Stimulated activated CD8-positive, alpha-beta memory T cell treated with anti-CD3 and anti-CD28 coated beads, Interleukin-2, amount 100 ng/mL, for 48 hours (primary cell): ENCODE data around the gene TLR5.
A peak's percentile ranks its signal among the peaks of the same experiment; 100 is the strongest.
"Not testable (repeated sequence)": the region's sequence is repeated elsewhere in the genome, so short reads cannot be mapped to it uniquely, and the experiment has no call there.

Experiments
- DNase-seq, 2 donors: peaks; one replicate each; pipeline ENCODE4 v3.0.0-alpha.2; 2020; ENCODE audit warnings: low read depth in 2 of 2

Gene TLR5, protein sequence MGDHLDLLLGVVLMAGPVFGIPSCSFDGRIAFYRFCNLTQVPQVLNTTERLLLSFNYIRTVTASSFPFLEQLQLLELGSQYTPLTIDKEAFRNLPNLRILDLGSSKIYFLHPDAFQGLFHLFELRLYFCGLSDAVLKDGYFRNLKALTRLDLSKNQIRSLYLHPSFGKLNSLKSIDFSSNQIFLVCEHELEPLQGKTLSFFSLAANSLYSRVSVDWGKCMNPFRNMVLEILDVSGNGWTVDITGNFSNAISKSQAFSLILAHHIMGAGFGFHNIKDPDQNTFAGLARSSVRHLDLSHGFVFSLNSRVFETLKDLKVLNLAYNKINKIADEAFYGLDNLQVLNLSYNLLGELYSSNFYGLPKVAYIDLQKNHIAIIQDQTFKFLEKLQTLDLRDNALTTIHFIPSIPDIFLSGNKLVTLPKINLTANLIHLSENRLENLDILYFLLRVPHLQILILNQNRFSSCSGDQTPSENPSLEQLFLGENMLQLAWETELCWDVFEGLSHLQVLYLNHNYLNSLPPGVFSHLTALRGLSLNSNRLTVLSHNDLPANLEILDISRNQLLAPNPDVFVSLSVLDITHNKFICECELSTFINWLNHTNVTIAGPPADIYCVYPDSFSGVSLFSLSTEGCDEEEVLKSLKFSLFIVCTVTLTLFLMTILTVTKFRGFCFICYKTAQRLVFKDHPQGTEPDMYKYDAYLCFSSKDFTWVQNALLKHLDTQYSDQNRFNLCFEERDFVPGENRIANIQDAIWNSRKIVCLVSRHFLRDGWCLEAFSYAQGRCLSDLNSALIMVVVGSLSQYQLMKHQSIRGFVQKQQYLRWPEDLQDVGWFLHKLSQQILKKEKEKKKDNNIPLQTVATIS

DNA sequence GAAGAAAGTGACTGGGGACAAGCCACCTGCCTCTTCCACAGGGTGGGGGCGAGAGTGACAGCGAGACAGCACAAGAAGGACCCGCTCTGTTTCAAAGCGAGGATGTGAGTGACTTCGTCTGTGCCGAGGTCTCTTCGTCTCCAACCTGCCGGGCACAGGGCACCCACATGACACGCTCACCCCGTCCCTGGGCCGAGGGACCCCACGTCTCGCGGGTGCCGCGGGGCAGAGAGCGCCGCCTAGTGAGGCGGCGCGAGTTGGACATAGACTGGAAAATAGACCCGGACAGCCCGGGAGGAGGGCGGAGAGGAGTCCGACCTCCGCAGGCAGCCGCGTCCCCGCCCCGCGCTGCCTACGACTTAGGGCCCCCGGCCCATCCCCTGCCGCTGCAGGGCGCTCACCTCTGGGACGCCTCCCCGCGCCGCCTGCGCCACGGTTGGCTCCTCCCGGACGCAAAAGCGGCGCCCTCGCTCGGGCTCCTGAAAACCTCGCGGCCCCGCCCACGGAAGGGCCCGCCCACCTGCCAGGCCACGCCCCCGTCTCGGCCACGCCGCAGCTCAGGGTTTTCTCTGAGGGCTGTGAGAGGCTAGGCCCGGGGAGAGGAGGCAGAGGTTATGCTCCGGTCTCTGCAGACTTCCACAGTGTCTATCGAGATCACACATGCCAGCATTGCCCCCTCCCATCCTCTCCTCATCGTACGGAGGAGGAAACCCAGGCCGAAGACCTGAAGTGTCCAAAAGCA, at the start of gene TLR5:
Gene TLR5 (minus strand): TSS at position 454 of the 742 bp plus-strand sequence. CDS start 30,217 bp downstream, outside the sequence.
- peak; percentile 74 to 87 for DNase-seq

DNA sequence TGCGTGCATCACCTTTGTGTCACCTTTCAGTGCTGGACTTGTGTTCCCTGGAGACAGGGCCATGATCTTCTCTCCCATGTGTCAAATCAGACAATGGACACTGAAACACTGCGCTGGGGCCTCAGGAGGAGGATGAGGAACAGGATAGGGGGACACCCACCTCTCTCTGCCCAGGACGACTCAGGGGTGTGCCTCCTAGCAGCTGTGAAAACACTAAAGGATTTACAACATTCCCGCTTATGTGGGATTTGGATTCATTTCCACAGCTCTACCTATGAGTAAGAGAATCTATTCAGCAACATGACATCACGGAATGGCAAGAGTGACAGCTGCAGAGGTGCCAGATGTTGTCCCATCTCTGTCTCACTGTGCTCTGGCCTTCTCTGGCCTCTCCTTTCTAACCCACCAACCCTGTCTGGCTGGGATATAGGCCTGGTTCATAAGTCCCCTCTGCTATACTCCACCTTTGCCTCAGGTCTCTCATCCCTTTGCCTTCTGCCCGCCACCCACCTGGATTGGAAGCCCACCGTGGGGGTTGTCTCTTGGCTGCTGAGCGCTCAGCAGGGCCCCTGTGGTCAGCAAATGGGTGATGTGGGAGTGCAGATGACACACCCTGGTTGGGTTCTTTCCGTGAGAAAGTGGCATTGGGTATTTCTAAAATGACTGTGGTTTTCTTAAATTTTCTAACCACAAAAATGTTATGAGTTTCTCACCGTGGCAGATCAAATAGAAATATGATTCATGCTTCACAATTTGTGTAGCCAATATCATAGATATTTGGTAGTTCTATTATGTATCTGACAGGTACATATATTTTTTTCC, 47.1 kb upstream of the TLR5 start:
- DNase-seq: peak; percentile 50 to 55

DNA sequence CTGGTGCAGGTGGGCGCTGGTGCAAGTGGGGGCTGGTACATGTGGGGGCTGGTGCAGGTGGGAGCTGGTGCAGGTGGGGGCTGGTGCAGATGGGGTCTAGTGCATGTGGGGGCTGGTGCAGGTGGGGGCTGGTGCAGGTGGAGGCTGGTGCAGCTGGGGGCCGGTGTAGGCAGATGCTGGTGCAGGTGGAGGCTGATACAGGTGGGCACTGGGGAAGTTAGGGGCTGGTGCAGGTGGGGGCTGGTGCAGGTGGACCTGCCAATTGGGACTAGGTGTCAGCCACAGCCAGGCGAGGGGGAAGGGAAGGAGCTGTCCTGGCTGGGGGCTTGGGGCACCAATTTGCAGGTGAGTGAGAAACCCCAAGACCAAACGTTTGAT, 46.5 kb upstream of the TLR5 start:
- DNase-seq: no peak

DNA sequence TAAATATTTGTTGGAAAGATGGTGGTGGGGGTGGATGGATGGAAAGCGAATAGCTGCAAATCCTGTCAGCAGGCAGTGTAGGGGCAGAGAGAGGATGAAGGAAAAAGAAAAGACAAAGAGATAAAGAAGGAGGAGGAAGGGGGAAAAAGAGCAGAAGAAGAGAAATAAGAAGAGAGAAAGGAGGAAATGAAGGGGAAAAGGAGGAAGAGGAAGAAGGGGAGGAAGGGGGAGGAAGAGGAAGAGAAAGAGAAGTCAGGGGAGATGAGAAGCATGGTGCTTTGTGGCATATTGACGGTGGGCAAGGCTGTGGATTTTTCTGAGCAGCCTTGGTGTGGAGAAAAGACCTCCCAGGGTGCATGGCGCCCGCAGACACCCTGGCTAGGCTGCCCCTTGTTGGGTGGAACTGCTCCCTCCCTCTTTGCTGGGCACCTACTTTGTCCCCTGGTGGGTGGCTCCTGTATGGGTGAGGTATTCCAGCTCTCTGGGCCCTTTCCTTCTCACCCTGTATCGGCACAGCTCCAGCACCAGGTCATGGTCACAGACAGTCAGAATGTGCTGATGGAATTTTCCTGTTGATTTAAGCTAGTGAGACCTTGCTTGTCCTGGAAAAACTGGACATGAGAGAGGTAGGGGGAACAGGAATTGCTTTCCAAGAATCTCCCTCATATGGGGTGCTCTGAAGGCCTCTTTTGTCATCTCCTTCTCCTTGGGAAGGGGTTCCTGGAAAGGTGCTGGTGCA, 45.7 kb upstream of the TLR5 start:
- DNase-seq: no peak

DNA sequence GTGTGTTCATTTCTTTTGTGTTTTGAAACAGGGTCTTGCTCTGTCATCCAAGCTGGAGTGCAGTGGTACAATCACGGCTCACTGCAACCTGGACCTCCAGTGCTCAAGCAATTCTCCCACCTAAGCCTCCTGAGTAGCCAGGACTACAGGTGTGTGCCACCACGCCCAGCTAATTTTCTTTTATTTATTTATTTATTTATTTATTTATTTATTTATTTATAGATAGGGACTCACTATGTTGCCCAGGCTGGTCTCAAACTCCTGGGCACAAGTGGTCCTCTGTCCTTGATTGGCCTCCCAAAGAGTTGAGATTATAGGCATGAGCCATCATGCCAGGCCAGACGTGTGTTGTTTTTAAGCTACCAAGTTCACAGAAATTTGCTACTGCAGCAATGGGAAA, 43.8 kb upstream of the TLR5 start:
- no peak for DNase-seq

DNA sequence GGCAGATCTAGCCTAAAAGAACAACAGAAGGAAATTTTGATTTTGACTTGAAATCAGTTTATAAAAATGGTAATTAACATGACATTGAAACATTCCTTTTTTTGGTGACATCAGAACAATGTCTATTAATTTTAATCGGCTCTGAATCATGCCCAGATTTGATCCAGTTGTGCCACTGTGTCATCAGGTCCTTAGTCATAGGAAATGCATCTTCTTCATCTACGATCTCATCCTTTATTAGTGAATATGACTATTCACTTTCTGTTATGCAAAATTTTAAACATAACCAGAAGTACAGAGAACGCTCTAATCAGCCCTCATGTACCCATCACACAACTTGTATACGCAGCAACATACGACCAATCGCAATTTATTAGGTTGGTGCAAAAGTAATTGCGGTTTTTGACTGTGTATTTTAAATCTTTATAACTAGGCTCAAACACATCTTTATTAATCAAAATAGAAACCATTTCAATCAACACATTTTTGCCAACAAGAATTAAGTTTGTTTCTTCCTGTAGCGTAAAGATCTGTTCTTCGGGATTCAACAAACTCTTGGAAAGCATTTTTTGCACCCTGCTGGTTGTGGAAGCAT, 40.3 kb upstream of the TLR5 start:
- no peak for DNase-seq

DNA sequence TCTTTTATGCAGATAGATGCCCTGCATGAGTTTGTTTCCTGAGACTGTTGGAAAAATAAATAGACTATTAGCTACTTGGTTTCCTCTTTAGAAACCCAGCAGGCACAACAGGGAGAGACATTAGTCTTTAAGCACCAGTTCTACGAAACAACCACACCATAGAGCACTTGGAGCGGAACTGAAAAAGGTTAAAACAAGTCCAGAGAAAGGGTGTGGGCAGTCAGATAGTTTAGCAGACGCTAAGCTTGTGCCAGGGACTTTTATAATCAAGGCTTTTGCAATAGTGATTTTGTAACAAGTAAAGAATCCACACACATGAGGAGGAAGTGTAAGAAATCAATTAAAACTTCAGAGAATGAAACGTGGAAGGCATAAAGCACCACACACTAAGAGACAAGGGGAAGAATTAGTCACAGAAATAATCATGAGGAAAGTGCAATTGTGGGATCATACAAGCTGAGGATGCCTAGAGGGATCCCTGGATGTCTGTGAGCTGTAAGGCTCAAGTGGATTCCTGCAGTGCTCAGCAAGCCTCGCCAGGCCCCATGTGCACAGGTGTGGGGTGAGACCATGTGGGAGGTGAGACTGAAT, 37.8 kb upstream of the TLR5 start:
- DNase-seq: no peak

GRCh38 chr1:223179786-223180185, 36.7 kb upstream of the TLR5 start:
- no peak for DNase-seq

GRCh38 chr1:223179280-223179679, 36.2 kb upstream of the TLR5 start:
- DNase-seq: no peak

DNA sequence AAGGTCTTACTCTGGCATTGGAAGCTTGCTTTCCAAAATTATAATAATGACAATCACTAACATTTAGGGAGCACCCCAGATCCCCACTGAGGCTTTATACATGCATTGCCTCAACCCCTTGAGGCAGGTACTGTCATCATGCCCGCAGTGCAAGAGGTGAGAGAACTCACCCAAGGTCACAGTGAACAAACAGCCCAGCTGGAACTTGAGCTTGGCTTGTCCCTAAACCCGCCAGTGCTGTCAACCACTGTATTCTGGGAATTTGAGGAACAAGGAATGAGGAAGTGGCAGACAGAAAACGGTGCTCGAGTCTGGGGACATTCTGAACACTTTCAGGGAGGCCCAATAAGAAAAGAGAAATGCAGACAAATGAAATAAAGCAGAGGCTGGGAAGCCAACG, 34.6 kb upstream of the TLR5 start:
- no peak for DNase-seq

DNA sequence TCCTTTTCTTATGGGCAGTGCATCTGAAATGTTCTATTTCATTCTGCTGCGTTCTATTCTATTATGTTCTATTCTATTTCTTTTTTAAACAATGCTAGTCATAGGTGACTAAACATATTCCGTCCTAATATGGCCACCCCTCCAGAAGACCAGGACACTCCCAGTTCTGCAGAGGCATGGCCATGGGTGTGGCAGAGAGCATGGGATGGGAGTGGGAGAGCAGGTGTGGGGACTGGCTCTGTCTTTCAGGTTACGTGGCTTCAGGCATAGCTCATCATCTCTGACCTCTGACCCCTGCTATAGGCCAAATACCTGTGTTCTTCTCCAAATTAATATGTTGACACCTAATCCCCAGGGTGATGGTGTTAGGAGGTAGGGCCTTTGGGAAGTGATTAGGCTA, 33.4 kb upstream of the TLR5 start:
- no peak for DNase-seq

DNA sequence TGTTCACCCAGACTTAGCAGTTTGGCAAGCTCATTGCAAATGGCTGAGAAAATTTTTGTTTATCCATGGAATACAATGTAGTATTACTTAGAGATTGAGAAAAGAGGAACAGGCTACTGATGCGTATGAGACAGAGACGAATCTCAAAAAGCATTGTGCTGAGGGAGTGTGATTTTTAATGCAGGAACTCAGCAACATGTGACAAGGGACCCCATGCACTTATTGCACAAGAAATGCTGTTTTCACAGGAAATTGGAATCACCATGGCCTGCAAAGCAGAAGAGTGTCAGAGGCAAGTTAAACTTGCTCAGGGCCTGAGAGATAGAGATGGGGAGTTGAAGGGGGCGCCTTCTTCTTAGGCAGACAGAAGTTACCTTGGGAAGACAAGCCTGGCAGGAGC, 32.6 kb upstream of the TLR5 start:
- no peak for DNase-seq

- no peak for DNase-seq
Observed at GRCh38 chr1:223175032-223175431, 32.0 kb upstream of the TLR5 start.

- not testable (repeated sequence) for DNase-seq
Observed at GRCh38 chr1:223169458-223169857, 26.4 kb upstream of the TLR5 start.

DNA sequence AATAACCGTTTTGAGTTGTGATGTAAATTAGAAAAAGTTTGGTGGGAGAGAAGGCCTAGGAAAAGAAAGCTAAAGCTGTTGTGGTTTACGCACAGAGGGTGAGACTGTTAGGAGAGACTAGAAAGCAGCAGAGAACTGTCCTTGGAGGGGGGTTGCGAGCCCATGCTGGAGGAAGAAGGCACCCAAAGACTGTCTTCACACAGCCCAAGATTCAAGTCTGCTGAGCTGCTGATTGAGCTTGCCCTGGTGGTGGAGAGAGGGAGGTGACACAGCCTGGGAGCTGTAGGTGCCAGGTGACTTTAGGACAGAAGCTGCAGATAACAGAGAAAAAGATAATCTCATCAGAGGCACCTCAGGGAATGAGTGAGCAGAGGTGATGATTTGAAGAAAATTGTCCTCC, 18.3 kb upstream of the TLR5 start:
- no peak for DNase-seq

DNA sequence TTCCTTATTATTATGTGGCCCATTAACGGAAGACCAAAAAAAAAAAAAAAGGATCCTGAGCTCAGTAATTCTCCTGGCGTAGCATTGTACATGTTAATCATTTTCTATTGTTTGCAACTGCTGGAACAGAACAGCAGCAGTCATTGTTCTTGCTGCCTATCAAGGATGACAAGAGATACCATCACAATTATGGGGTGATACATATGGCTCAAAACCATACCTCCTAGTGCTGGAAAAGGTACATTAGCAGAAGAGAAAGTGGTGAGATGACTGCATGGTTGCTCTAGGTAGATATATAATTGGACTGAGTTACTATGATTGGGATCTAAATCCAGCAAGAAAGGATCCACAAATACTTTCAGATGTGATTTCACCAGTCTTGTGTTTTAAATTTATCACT, 13.3 kb upstream of the TLR5 start:
- no peak for DNase-seq

- no peak for DNase-seq
Observed at GRCh38 chr1:223155153-223155552, 12.1 kb upstream of the TLR5 start.

DNA sequence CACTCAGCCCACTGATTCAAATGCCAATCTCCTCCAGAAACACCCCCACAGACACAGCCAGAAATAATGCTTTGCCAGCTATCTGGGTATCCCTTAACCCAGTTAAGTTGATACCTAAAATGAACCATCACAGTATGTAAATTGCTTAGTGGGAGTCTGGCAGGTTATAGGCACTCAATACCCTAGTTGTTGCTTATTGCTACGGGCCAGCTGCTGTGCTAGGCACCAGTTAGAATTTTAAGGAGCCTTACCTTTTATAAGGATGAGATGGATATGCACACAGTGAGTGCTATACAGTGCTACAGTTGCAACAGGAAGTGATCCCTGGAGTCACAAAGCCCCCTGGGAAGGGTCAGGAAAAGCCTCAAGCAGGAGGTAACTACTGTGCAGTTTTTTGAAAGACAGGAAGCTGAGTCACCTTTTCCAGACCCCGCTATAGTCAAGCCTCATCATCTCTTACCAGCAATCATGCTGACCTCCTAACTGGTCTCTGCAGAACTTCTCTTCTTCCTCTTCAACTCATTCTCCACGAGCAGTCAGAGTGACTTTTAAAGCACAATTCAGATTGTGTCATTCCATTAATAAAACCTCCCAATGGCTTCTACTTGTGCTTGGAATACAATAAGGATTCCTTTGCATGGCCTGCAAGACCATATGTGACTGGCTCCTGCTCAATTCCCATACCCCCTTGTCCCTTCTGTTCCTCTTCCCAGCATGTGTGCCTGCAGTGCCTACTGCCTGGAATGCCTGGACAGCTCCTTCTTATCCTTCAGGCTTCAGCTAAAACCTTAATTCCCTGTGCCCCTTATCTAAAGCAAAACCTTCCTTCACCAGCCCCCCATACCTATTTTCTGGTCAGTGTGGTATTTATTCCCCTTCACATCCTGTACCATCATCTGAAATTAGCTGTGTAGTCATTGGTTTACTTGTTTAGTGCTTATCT, 10.4 kb upstream of the TLR5 start:
- DNase-seq: no peak

DNA sequence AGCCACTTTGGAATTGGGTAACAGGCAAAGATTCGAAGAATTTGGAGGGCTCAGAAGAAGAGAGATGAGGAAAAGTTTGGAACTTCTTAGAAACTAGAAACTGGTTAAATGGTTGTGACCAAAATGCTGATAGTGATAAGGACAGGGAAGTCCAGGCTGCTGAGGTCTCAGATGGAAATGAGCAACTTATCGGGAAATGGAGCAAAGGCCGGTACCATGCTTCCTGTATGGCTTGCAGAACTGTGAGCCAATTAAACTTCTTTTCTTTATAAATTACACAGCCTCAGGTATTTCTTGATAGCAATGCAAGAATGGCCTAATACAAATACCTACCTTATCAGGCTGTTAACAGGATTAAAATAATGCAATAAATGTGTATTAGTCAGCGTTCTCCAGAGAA, 9.4 kb upstream of the TLR5 start:
- no peak for DNase-seq
